Fibroblast of mammary gland (primary cell): Measurements from ENCODE around the gene MRPL41.

ENCODE experiments used
- DNase-seq: peaks from one replicate; pipeline ENCODE4 v3.0.0-alpha.2; 2010; ENCODE audit warnings: low read depth
- H3K4me3 ChIP-seq: 2 replicates; pipeline ENCODE4 v1.5.1; 2011; ENCODE audit warnings: low read depth, mild to moderate bottlenecking, low read length, moderate library complexity; ENCODE audit not compliant: control insufficient read depth
- CTCF ChIP-seq: conservative IDR thresholded peaks from 2 replicates; pipeline ENCODE4 v1.5.1; 2011; ENCODE audit warnings: low read depth, low read length, inconsistent platforms; ENCODE audit not compliant: control insufficient read depth, insufficient read depth

Gene MRPL41

DNA sequence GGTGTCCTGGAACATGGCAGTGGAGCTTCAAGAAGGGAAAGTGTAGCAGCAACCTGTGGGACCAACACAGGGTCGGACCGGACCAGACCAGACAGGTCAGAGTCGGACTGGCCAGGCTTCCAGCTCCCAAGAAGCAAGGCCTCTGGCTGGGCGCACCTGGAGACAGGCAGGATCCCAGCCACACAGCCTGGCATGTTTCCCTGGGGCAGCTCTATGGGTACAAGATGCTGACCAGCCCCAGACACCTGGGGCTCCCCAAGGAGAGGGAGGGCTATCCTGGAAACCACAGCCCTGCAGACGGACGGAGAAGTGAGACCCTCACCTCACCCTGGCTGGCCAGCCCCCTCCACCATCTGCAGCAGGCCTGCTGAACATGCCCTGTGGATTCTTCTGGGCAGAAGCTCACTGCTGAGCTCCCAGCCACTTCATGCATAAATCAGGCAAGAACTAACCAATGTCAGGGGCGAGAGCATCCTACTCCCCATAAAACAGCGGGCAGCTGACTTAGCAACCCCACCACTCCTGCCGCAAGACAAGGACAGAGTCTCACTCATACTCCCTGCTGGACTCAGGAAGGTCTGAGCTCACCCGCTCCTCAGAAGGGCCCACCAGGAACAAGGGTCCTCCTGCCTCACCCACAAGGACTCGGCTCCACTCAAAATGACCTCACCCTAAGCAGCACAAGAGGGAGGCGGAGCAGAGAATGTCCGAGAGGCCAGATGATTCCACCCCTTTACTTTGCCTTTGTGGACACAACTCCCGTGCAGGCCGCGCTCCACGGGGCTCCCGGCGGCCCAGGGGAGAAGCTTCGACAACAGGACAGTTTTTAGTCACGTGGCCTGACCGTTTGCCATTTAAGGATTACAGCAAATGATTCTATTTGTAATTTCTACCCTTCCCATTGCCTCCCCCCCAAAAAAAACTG lies 29.9 kb downstream of the MRPL41 start:
- no peak for DNase-seq
- H3K4me3 ChIP-seq, result no peak overlapping the region
- no peak for TF ChIP-seq CTCF

GRCh38 chr9:137582286-137582860 lies 30.7 kb downstream of the MRPL41 start:
- TF ChIP-seq CTCF, result peak; percentile 33
- DNase-seq, result peak; percentile 37
- no peak overlapping the region for H3K4me3 ChIP-seq

DNA sequence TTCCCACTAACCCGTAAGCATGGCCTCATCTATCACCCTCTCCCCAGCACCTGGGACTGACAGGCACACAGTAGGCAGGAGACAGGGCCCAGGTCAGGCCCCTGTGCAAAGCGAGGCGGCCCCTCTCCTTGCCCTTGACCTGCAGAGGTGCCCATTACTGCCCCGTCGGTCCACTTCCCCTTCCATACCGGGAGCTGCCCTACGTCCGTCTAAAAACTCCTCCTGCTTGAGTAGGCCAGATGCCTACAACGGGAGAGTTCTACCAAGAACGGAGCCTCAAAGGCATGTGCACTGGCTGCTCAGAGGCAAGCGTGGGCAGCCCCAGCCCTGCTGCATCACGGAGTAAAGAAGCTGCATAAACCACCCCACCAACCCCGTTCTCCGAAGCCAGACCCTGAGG lies 31.7 kb downstream of the MRPL41 start:
- DNase-seq, result no peak
- no peak overlapping the region for H3K4me3 ChIP-seq
- TF ChIP-seq CTCF, result no peak

GRCh38 chr9:137583957-137584356 lies 32.3 kb downstream of the MRPL41 start:
- no peak for DNase-seq
- TF ChIP-seq CTCF, result no peak
- no peak overlapping the region for H3K4me3 ChIP-seq

GRCh38 chr9:137586854-137587253 lies 35.2 kb downstream of the MRPL41 start:
- H3K4me3 ChIP-seq, result no peak overlapping the region

DNA sequence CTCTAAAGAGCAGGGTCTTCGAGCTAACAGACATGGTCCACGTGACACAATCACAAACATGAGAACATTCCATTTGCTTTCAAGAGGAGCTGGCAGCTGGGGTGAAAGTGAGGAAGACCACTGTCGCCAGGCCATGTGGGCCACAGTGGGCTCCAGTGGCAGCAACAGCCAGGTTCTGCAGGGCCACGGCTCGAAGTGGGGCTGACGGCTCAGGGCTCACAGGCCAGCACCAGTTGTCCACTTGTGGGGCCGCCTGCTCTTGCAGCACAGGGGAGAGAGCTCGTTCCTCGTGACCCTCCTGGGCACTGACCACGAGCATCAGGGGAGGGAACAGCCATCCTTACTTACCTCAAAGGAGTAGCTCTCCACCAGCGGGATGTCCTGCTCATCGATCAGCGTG lies 36.6 kb downstream of the MRPL41 start:
- no peak for TF ChIP-seq CTCF
- no peak for DNase-seq
- H3K4me3 ChIP-seq, result no peak overlapping the region

More at GRCh38 chr9:137586854-137587253, 35.2 kb downstream of the MRPL41 start:
- DNase-seq, result no peak
- TF ChIP-seq CTCF, result no peak

- TF ChIP-seq CTCF, result no peak
- peak overlapping the region; percentile 67 for H3K4me3 ChIP-seq
- peak; percentile 30 for DNase-seq
Observed at GRCh38 chr9:137588891-137589290, 37.2 kb downstream of the MRPL41 start.
